ENCODE measurements around the gene CPEB4.

The CPEB4 gene

DNA sequence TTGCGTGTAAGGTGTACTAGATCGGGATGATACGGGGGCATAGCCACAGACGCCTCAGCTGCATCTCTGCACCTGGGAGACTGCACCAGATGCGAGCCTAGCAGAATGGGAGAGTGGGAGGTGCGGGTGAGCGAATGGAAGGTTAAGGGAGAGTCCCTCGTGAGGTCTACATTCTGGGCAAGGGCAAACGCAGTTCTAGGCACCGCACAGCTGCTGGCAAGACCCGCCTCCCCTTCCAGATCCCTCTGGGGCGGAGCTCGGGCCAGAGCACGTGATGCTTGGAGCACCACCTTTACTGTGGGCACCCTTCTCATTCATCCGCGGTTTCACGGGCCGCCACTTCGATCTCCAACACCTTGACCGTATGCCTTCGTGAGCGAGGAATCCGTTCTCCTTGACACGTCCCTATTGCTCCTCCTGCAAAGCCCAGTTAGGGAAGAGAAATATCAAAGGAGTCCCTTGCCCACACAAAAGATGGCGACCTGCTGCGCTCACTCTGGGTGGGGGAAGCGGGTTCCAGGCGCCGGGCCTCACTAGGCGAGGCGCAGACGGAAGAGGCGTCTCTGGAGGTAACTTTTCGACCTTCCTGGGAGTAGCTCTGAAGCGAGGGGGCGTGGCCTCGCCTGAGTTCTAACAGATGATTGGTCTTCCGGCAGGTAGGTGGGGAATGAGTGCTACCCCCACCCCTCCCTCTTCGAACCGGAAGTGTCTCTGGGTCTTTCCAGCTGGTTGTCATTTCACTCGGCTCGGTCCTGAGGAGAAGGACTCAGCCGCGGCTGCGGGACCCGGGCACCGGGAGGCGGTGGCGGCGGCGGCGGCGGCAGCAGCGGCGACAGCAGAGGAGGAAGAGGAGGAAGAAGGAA is at the start of gene CPEB4:
Gene CPEB4, plus strand, starts transcription at position 740 of the 863 bp plus-strand sequence. CDS start 1,385 bp downstream, outside the sequence.
- peak; percentile 96 for DNase-seq

DNA sequence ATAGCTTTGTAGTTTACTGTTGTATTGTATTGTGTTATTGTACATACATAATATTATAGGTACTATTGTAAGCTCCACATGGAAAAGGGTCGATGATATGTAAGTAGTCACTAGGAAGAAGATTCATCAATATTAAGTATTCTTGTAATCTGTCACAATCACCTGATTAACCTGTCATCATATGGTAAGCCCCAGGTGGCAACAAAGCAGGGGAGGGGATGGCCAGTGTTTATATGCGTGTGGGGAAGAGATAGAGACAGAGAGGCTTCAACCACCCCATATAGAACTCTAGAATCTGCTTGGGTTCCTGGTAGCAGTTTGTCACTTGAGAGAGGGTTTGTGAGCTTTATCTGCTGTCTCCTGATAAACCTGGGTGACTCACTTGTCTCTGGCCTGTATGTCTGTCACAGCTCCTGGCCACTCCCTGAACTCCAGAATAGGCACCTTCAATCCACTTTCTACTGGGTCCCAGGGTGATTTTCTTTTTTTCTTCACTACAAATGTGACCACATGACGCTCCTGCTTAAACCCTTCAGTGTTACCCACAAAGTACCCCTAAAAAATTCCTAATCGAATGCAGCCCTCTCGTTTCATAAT is 48.9 kb upstream of the CPEB4 start:
- DNase-seq, result no peak

DNA sequence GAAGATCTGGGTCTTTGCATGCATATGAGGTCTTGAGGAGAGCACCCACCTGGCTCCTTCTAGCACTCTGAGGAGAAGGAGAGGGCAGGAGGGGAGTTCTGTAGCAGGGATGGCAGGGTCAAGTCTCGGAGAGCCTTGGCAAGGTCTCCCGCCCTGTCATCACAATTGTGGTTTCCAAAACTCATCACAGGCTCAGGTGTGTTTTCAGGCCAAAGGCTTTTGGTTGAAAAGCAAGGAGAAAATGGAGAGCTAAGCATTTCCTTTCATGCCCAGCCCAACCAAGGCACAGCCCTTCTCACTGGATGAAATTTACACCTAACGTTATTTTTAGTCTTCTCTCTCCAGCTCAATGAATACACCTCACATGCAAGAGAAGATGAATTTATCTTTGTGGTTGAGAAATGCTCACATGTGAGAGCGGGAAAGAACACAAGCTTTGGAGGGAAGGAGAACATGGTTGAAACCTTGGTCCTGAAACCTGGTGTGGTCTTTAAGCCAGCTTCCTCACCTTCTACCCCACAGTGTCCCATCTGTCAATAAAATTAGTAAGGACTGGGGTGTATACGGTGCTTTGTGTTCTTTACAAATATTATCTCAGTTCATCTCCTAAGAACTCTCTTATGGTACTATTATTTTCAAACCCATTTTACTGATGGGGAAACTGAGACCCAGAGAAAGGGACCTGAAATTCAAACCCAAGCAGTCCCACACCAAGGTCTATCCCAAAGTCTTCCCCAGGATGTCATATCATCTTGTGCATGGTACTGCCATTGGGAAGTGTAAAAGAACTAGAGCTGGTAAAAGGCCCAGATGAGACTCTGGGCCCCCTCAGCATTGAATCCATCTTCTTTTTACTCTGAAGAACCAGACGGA is 47.8 kb upstream of the CPEB4 start:
- DNase-seq, result no peak

DNA sequence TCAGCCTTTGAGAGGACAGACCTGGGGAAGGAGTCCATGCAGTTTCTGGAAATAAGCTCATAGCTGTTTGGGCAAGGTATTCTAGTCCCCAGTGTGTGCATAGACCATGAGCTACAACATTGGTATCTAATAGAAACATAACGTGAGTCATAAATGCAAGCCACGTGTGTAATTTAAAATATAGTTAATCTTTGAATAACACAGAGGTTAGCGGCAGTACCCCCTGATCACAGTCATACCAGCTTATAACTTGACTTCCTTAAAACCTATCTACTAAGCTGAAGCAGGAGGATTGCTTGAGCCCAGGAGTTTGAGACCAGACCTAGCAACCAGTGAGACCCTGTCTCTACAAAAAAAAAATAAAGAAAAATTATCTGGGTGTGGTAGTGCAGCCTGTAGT is 46.4 kb upstream of the CPEB4 start:
- no peak for DNase-seq

DNA sequence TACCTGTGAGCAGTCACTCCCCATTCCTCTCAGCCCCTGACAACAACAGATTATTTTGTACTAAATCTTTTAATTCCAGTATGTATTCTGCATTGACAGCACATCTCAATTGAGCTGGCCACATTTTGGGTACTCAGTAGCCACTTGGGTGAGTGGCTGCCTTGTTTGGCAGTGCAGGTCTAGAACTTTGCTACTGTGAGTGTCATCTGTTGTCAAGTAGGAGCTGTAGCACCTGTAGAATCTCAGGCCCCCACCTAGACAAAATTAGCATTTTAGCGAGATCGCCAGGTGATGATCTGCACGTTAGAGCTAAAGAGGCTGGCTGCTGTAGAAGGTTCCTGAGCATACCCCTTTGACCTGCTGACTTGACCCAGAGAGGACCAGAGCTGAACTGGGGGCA is 44.4 kb upstream of the CPEB4 start:
- no peak for DNase-seq

DNA sequence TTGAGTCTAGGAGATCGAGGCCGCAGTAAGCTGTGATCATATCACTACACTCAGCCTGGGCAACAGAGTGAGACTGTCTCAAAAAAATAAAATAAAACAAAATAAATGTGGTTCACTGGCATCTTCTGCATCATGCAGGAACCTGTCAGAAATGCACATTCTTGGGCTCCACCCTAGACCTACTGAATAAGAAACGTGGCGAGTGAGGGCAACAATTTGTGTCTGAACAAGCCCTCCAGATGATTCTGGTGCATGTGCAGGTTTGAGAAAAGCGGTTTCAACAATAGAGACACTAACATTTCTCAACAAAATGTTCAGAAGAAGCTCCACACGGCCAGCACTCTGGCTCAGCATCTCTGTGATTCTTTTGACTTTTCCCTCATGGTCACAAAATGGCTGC is 42.8 kb upstream of the CPEB4 start:
- no peak for DNase-seq

DNA sequence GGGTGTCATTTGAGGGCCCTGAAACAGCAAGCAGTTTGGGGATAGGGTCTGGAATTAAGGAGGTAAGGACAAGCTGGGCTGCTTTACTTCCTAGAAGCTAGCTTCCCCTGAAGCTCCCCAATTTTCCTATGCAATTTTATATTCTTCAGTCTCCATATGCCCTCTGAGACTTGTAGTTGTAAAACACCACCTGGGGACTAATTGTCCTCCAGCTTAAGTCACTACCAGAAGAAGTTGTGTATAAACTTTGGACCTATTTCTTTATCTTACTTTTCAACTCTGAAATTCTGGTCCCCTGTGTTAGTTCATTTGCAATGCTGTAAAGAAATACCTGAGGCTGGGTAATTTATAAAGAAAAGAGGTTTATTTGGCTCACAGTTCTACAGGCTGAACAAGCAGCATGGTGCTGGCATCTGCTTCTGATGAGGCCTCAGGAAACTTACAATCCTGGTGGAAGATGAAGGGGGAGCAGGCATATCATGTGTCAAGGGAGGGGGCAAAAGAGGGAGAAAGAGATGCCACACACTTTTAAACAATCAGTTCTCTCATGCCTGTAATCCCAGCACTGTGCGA is 41.1 kb upstream of the CPEB4 start:
- DNase-seq, result no peak

DNA sequence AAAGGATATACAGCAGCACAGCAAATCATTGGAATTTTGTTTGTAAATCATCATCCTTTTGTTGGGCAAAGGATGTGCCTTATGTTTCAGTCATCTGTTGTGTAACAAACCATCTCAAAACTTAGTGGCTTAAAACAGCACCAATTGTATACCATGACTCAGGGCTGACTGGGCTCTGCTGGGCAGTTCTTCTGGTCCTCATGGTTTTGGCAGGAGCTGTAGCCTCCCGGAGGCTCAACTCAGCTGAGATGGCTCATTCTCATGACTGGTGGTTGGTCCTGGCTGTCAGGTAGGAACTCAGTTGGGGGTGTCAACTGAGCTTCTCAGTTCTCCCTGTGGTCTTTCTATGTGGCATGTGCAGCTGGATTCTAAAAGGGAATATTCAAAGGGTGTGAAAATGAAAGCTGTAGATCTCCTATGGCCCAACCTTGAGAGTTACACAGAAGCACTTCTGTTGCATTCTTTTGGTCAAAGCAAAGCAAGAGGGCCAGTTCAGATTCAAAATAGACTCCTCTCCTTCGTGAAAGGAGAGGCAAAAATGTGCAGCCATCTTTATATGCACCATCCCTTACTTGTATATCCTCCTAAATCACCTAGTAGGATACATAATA is 39.1 kb upstream of the CPEB4 start:
- DNase-seq, result no peak

DNA sequence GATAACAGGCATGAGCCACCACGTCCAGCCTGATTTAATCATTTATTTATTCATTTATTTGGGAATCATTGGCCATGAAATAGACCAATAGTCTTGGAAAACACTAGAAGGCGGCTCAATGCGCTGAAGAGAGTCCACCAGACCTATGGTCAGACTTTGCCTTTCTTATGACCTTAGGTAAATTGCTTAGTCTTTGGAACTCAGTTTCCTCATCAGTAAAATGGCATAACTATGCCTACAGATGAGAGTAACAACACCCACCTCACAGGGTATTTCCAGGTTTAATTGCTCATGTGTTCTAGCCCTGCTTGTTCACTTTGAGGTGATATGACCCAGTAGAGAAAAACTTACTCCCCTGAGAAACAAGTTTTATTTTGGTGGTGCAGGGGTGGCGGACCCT is 38.2 kb upstream of the CPEB4 start:
- no peak for DNase-seq

DNA sequence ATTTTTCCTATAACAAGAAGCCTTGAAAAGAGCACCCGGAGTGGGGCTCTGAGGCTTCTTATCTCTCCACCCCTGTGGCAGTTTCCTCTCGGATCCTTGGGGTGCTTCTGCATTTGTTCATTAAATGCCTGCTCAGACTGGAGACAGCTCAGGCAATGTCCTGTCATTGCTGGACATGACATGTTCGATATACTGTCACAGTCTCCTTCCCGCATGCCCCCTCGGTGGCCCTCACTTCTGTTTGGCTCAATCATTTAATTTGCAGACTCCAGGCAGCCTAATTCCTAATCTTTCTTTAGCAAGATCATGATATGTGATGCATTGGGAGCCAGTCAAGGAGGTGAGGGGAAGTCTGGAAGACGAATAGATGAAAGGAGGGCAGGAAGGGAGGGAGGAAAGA is 37.5 kb upstream of the CPEB4 start:
- DNase-seq, result no peak

DNA sequence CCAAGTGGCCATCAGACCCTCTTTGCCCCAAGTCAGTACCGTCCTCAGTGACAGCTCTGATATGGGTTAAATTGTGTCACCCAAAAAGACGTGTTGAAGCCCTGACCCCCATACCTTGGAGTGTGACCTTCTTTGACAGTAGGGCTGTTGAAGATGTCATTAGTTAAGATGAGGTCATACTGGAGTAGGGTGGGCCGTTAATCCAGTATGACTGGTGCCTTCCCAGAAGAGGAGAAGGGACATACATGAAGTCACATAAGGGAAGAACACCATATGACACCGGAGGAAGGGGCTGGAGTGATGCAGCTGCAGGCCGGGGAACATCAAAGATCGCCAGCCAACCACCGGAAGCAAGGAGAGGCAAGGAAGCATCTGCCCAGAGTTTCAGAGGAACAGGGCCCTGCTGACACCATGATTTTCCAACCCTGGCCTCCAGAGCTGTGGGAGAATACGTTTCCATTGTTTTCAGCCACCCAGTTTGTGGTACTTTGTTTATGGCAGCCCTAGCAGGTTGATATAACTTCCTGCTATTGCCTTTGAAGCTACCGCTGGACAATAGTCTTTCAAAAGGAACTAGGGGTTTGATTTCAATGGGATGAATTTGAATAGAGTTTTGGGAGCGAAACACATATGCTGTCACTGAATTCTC is 36.4 kb upstream of the CPEB4 start:
- DNase-seq, result no peak

DNA sequence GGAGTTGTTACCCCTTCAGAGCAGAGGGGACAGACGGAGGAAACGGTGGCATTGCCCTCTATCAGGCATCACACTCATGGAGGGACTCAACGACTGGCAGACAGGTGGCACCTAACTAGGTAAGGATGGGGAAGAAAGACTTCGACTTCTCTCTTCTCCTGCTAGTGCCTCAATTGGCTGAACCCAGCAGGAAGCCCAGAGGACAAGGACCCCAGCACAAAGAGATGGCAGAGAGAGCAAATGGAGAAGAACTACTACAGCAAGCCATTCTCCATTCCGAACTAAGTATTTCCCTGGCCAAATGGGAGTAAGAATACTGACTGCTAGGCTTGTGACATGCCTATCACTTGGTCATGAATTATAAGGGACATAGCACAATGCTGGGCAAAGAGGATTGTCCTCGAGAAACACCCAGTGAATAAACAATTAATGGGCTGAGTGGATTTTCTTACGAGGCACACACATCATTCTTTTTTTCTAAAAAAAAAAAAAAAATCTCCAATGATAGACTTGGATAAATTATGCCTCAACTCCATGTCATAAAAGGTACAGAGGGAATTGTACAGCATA is 35.3 kb upstream of the CPEB4 start:
- DNase-seq, result no peak

DNA sequence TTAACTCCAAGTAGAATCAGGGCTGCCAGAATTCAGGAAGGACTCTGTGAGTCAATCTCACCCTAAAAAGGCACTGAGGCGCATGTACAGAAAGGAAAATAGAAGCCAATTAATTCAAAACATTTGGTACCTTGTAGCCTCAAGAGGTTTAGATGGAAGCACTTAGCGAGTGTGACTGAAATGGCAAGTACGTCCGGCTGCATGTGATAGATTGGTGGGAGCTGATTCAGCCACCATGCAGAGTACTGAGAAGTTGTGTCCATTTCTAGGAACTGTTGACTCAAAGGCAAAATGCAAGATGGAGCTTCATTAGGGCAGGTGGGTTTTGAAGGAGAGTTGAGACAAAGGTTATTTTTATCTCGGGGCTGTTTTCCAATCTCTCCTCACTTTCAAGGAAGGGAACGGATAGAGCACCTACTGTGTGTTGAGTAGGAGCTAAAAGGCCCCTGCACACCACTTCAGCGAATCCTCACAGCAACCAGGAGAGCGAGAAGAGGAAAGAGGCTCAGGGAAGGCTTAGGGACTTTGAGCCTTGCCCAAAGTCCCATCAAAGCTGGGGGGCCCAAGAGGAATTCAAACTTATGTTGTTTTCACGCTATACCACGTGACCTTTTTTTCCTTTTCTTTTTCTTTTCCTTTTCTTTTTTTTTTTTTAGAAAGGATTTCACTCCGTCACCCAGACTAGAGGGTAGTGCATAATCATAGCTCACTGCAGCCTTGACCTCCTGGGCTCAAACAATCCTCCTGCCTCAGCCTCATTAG is 34.6 kb upstream of the CPEB4 start:
- DNase-seq, result no peak

DNA sequence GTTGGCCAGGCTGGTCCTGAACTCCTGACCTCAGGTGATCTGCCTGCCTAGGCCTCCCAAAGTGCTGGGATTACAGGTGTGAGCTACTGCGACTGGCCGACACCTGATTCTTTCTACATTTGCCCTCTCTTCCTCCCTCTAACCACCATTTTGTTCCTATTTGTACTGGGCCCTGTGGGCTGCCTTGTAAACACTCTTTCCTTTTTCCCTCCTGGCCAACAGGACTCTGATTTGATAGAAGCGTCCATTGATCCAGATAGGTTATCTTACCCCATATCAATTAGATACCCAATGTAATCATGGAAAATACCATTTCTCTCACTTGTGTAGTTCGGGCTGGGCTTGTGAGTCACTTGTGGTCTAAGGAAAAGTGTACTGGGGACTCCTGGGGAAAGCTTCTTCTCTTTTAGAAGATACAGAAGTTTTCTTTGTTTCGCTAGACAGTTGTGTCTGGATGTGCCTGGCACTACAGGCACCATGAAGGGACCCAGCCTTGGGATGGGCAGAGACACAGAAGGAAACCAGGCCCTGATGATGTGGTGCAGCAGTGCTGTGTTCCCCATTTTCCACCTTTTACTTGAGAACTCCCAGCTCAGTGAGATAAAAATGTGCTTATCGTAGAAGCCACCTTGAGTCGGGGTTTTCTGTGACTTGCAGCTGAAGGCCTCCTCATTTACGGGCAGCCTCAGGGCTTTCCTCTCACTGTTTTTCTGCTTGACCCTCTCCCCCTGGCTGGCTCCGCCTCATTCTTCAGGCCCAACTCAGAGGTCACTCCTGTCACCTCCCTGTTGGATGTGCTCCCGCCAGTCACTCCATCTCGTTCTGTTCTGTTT is 32.8 kb upstream of the CPEB4 start:
- no peak for DNase-seq

DNA sequence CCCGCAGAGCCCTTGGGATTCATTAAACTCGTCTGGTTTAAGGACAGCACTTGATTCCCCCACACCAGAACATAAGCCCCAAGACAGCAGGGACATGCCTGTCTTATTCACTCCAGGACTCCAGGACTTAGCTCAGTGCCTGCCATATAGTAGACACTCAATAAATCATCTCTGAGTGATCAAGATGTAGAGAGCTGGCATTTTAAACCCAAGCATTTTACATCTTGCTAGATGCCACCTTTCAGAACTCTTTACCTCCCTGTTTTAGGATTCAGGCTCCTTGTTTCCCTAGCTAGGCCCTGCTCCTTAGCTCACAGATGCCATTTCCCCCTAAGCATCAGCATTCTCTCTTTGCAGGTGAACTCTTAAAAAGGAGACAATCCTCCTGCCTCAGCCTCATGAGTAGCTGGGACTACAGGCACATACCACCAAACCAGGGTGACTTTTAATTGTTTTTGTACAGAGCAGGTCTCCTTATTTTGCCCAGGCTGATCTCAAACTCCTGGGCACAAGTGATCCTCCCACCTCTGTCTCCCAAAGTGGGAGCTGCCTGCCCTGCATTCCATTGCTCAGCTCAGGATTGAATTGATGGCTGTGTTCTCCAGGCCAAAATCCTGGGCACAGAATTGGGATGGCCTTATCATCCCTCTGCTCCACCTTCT is 32.0 kb upstream of the CPEB4 start:
- no peak for DNase-seq

DNA sequence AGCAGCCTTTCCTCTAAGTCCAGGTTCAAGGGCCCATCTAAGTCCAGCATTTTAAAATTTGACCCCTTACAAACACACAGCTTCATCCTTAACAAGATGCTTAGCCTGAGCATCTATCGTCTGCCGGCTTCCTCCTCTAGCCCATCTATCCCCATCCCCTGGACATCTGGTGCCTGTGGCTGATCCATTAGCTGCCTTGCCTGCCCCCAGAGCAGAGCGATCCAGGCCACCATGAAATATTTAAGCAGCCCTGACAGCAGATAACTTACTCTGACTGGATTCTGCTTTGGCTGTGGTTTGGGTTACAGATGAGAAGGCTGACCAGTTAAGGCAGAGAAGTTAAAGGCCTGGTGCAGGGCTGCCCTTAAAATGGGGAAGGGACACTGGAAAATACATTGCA is 30.9 kb upstream of the CPEB4 start:
- DNase-seq, result no peak

DNA sequence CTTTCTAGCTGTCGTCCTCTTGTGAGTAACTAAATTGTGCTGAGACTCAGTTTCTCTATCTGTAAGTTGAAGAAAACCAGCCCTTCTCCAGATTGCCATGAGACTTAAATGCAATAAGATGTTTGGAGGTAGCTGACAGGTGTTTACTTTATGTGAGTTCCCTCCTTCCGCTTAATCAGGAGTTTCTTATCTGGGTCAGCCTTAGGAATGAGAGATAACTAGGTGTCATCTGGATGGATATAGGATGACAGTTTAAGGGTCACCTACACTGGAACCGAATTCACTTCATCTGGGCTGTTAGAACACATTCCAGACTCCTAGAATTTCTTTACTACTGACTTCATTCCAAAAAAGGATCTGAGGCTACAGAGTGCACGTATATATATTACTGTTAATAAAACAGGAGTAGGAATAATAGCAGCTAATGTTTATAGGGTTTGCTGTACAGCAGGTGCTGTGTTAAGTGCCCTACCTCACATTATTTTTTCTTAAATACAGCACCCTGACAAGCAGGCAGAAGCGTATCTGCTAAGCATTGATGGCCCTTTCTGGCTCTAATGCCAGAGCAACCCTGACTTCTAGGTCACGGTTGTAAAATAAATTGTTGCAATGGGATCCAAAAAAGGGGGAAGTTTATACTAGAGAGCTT is 30.0 kb upstream of the CPEB4 start:
- DNase-seq, result no peak

DNA sequence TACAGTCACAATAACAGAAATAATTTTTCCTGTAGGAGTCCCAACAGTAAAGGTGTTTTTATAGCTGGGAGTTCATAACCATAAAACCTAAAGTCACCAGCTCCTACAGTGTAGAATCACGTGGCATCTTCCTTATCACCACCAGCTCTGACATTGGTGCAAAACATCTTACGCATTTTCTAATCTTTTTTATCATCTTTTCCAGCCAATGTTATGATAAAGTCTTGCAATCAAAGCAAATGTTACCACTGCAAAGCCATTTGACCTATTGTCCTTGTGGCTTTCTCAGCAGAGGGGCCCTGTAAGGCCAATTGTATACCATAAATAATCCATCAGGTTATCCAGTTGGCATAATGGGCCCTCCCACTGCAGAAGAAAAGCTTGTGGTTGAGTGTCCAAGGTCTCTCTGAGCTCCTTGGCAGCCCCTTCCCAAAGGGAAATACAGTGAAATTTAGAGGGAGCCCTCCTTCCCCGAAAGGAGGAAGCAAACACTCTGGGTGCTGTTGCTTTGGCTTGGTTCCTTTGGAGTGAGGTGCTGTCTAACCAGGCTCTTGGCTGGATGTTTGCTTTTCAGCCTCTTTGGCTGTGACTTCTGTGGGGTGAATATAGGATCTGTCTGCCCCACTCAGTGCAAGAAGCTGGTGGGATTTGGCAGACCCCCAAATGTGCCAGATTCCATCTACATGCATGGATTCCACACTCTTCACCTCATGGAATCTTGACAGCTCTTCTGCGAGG is 29.3 kb upstream of the CPEB4 start:
- no peak for DNase-seq
